ENCODE results near the gene PRSS3. TPM values are rescaled to one million over a fixed set of nuclear protein-coding genes. Genes with fewer than 3 reads are reported as not detected.
"Not testable (repeated sequence)": the region's sequence is repeated elsewhere in the genome, so short reads cannot be mapped to it uniquely, and the experiment has no call there.

The PRSS3 gene
- total RNA-seq, 2 experiments from 2014 or later, result not detected

- DNase-seq; POLR2A ChIA-PET; H3K36me3 Mint-ChIP-seq (ENCODE audit: low read depth); H3K4me1 Mint-ChIP-seq; H3K4me3 Mint-ChIP-seq; H3K27ac Mint-ChIP-seq; H3K9me3 Mint-ChIP-seq: not testable (repeated sequence)
- H3K27me3 Mint-ChIP-seq, result peaks cover 31% of the 10 kb centered on the region
- CTCF ChIA-PET, result interaction anchor here (0.5 to 0.7 kb wide), 3 partner anchors 40 to 491 kb away, joined by 3 read pairs; no protein-coding TSS in a partner anchor
Measured at GRCh38 chr9:33793496-33793895, 1.9 kb upstream of the PRSS3 start.

GRCh38 chr9:33794560-33794959, 801 bp upstream of the PRSS3 start:
- peak; percentile 12 for DNase-seq
- H3K4me3 Mint-ChIP-seq, result no peak overlapping the region
- H3K27me3 Mint-ChIP-seq, result peaks cover 25% of the 10 kb centered on the region
- H3K4me1 Mint-ChIP-seq, result no peaks in the 10 kb centered on the region
- no peaks in the 10 kb centered on the region for H3K36me3 Mint-ChIP-seq (ENCODE audit: low read depth)
- no peaks in the 10 kb centered on the region for H3K9me3 Mint-ChIP-seq
- POLR2A ChIA-PET, result no interaction called here
- CTCF ChIA-PET, result interaction anchor here (0.6 to 1.2 kb wide), 2 partner anchors 18 to 182 kb away, joined by 3 read pairs; no protein-coding TSS in a partner anchor
- H3K27ac Mint-ChIP-seq, result no peak overlapping the region

- Mint-ChIP-seq H3K27ac (no peak overlapping the region), H3K36me3 (ENCODE audit: low read depth) (no peaks in the 10 kb centered on the region)
- POLR2A ChIA-PET, result no interaction called here
Measured at GRCh38 chr9:33795819-33796218, 458 bp downstream of the PRSS3 start.

GRCh38 chr9:33796679-33797078, 1.3 kb downstream of the PRSS3 start:
- POLR2A ChIA-PET; H3K4me1 Mint-ChIP-seq; H3K27ac Mint-ChIP-seq; H3K4me3 Mint-ChIP-seq; DNase-seq; H3K9me3 Mint-ChIP-seq; H3K36me3 Mint-ChIP-seq (ENCODE audit: low read depth): not testable (repeated sequence)
- CTCF ChIA-PET, result interaction anchor here (1.2 kb wide), 1 partner anchor 17 kb away, joined by 6 read pairs; no protein-coding TSS in a partner anchor
- peaks cover 22% of the 10 kb centered on the region for H3K27me3 Mint-ChIP-seq

More at GRCh38 chr9:33795819-33796218, 458 bp downstream of the PRSS3 start:
- H3K4me3 Mint-ChIP-seq, result no peak overlapping the region
- no peak for DNase-seq
- CTCF ChIA-PET, result no interaction called here
- H3K27me3 Mint-ChIP-seq, result peaks cover 24% of the 10 kb centered on the region
- no peaks in the 10 kb centered on the region for H3K9me3 Mint-ChIP-seq
- H3K4me1 Mint-ChIP-seq, result no peaks in the 10 kb centered on the region

- POLR2A ChIA-PET, result no interaction called here
- no peak overlapping the region for H3K4me3 Mint-ChIP-seq
- H3K9me3 Mint-ChIP-seq, result no peaks in the 10 kb centered on the region
- H3K4me1 Mint-ChIP-seq, result no peaks in the 10 kb centered on the region
- CTCF ChIA-PET, result interaction anchor here (0.6 kb wide), 1 partner anchor 16 kb away, joined by 3 read pairs; no protein-coding TSS in a partner anchor
- peaks cover 14% of the 10 kb centered on the region for H3K27me3 Mint-ChIP-seq
- no peak overlapping the region for H3K27ac Mint-ChIP-seq
- no peak for DNase-seq
- H3K36me3 Mint-ChIP-seq (ENCODE audit: low read depth), result no peaks in the 10 kb centered on the region
Measured at GRCh38 chr9:33797837-33798236, 2.5 kb downstream of the PRSS3 start.

GRCh38 chr9:33798545-33798944, 3.2 kb downstream of the PRSS3 start:
- no peaks in the 10 kb centered on the region for H3K36me3 Mint-ChIP-seq (ENCODE audit: low read depth)
- H3K27me3 Mint-ChIP-seq, result peaks cover 14% of the 10 kb centered on the region
- no peak overlapping the region for H3K4me3 Mint-ChIP-seq
- ChIA-PET CTCF (interaction anchor here (0.6 to 0.8 kb wide), 2 partner anchors 15 to 18 kb away, joined by 3 read pairs; no protein-coding TSS in a partner anchor), POLR2A (no interaction called here)
- H3K4me1 Mint-ChIP-seq, result no peaks in the 10 kb centered on the region
- no peak for DNase-seq
- no peak overlapping the region for H3K27ac Mint-ChIP-seq
- H3K9me3 Mint-ChIP-seq, result no peaks in the 10 kb centered on the region

- Mint-ChIP-seq H3K27ac (no peak overlapping the region), H3K9me3 (no peaks in the 10 kb centered on the region), H3K4me3 (no peak overlapping the region), H3K36me3 (ENCODE audit: low read depth) (no peaks in the 10 kb centered on the region), H3K27me3 (peaks cover 15% of the 10 kb centered on the region), H3K4me1 (no peaks in the 10 kb centered on the region)
- POLR2A ChIA-PET, result no interaction called here
- CTCF ChIA-PET, result interaction anchor here (0.6 to 1.3 kb wide), 2 partner anchors 21 to 725 kb away, joined by 3 to 4 read pairs; no protein-coding TSS in a partner anchor
- DNase-seq, result no peak
Measured at GRCh38 chr9:33799928-33800704, 4.8 kb downstream of the PRSS3 start.

- Mint-ChIP-seq H3K9me3 (no peaks in the 10 kb centered on the region), H3K27me3 (peaks cover 17% of the 10 kb centered on the region), H3K4me3 (no peak overlapping the region), H3K4me1 (no peaks in the 10 kb centered on the region), H3K36me3 (ENCODE audit: low read depth) (no peaks in the 10 kb centered on the region), H3K27ac (no peak overlapping the region)
- ChIA-PET POLR2A (no interaction called here), CTCF (interaction anchor here (1.3 kb wide), 1 partner anchor 22 kb away, joined by 4 read pairs; no protein-coding TSS in a partner anchor)
- no peak for DNase-seq
Measured at GRCh38 chr9:33800886-33801285, 5.5 kb downstream of the PRSS3 start.

GRCh38 chr9:33801943-33802500, 6.7 kb downstream of the PRSS3 start:
- H3K27me3 Mint-ChIP-seq, result peaks cover 17% of the 10 kb centered on the region
- DNase-seq; H3K4me3 Mint-ChIP-seq; H3K9me3 Mint-ChIP-seq; CTCF ChIA-PET; H3K4me1 Mint-ChIP-seq; H3K36me3 Mint-ChIP-seq (ENCODE audit: low read depth); H3K27ac Mint-ChIP-seq; POLR2A ChIA-PET: not testable (repeated sequence)

- H3K9me3 Mint-ChIP-seq; H3K36me3 Mint-ChIP-seq (ENCODE audit: low read depth); H3K4me3 Mint-ChIP-seq; H3K4me1 Mint-ChIP-seq; H3K27ac Mint-ChIP-seq; POLR2A ChIA-PET; DNase-seq: not testable (repeated sequence)
- H3K27me3 Mint-ChIP-seq, result peaks cover 12% of the 10 kb centered on the region
- CTCF ChIA-PET, result interaction anchor here (0.6 to 1.4 kb wide), 4 partner anchors 9 to 332 kb away, joined by 3 read pairs; no protein-coding TSS in a partner anchor
Measured at GRCh38 chr9:33804196-33804595, 8.8 kb downstream of the PRSS3 start.

GRCh38 chr9:33807156-33807555, 11.8 kb downstream of the PRSS3 start:
- CTCF ChIA-PET, result interaction anchor here (1.0 kb wide), 1 partner anchor 8 kb away, joined by 5 read pairs; no protein-coding TSS in a partner anchor
- H3K27ac Mint-ChIP-seq; POLR2A ChIA-PET; H3K36me3 Mint-ChIP-seq (ENCODE audit: low read depth); H3K9me3 Mint-ChIP-seq; H3K4me1 Mint-ChIP-seq; H3K4me3 Mint-ChIP-seq; DNase-seq: not testable (repeated sequence)
- peaks cover 17% of the 10 kb centered on the region for H3K27me3 Mint-ChIP-seq

GRCh38 chr9:33808979-33809322, 13.6 kb downstream of the PRSS3 start:
- H3K36me3 Mint-ChIP-seq (ENCODE audit: low read depth); H3K27ac Mint-ChIP-seq; POLR2A ChIA-PET; DNase-seq; H3K4me3 Mint-ChIP-seq; H3K9me3 Mint-ChIP-seq; CTCF ChIA-PET: not testable (repeated sequence)
- Mint-ChIP-seq H3K4me1 (peaks cover 19% of the 10 kb centered on the region), H3K27me3 (peaks cover 17% of the 10 kb centered on the region)

- CTCF ChIA-PET, result no interaction called here
- DNase-seq, result no peak
- POLR2A ChIA-PET, result no interaction called here
- Mint-ChIP-seq H3K27ac (no peak overlapping the region), H3K27me3 (peaks cover 14% of the 10 kb centered on the region), H3K9me3 (no peaks in the 10 kb centered on the region), H3K36me3 (ENCODE audit: low read depth) (no peaks in the 10 kb centered on the region), H3K4me1 (peaks cover 24% of the 10 kb centered on the region), H3K4me3 (no peak overlapping the region)
Measured at GRCh38 chr9:33809506-33809905, 14.1 kb downstream of the PRSS3 start.
